CD4-positive, CD25-positive, alpha-beta regulatory T cell (primary cell): Measurements from ENCODE around the gene OR8G5. TPM values are rescaled to one million over a fixed set of nuclear protein-coding genes. Genes with fewer than 3 reads are reported as not detected.

Experiments
- ATAC-seq, 2 donors: fragments of 150-1000 bp; cut with Tn5 transposase; one replicate each; pipeline ENCODE4 v1.10.0; 2021; ENCODE audit warnings: low read depth in 2 of 2, moderate number of reproducible peaks in 2 of 2, moderate library complexity in 1 of 2
- DNase-seq, 3 donors: peaks; one replicate each; pipeline versions ENCODE4 v3.0.0 to v3.0.0-alpha.2; 2012 to 2022; ENCODE audit warnings: mixed read lengths in 1 of 3
- H3K27ac ChIP-seq: one replicate; pipeline ENCODE4 v1.7.0; 2013; ENCODE audit warnings: mild to moderate bottlenecking, low read length; ENCODE audit not compliant: insufficient read depth, poor library complexity, severe bottlenecking
- H3K27me3 ChIP-seq: one replicate; pipeline ENCODE4 v1.7.0; 2013; ENCODE audit warnings: low read length; ENCODE audit not compliant: control insufficient read depth, insufficient read depth
- H3K36me3 ChIP-seq: one replicate; pipeline ENCODE4 v1.7.0; 2013; ENCODE audit warnings: mild to moderate bottlenecking, low read length, moderate library complexity; ENCODE audit not compliant: control insufficient read depth, insufficient read depth
- H3K4me1 ChIP-seq: 2 replicates; pipeline ENCODE4 v1.7.0; 2013; ENCODE audit warnings: mild to moderate bottlenecking, low read length; ENCODE audit not compliant: insufficient read depth, control insufficient read depth, poor library complexity, severe bottlenecking
- H3K4me3 ChIP-seq: one replicate; pipeline ENCODE4 v1.7.0; 2013; ENCODE audit warnings: low read depth, mild to moderate bottlenecking, low read length, moderate library complexity
- H3K9me3 ChIP-seq, 2 experiments: 1 replicate in 1 of 2; 2 replicates in 1 of 2; pipeline ENCODE4 v1.7.0; 2013; ENCODE audit warnings: low read length in 2 of 2, mild to moderate bottlenecking in 1 of 2, moderate library complexity in 1 of 2; ENCODE audit not compliant: control insufficient read depth in 2 of 2
- H3K27ac Mint-ChIP-seq, 3 donors: one replicate each; pipeline ENCODE4 v1.8.0; 2020 to 2022; ENCODE audit warnings: mild to moderate bottlenecking in 3 of 3, mixed read lengths in 3 of 3, moderate library complexity in 2 of 3
- H3K27me3 Mint-ChIP-seq: one replicate; pipeline ENCODE4 v1.8.0; 2022; ENCODE audit warnings: mild to moderate bottlenecking, mixed read lengths
- H3K36me3 Mint-ChIP-seq: one replicate; pipeline ENCODE4 v1.8.0; 2020; ENCODE audit warnings: mixed read lengths
- H3K4me1 Mint-ChIP-seq, 4 donors: one replicate each; pipeline ENCODE4 v1.8.0; 2020 to 2022; ENCODE audit warnings: mixed read lengths in 4 of 4, mild to moderate bottlenecking in 1 of 4
- H3K4me3 Mint-ChIP-seq, 4 donors: one replicate each; pipeline ENCODE4 v1.8.0; 2020 to 2022; ENCODE audit warnings: mild to moderate bottlenecking in 4 of 4, mixed read lengths in 4 of 4, moderate library complexity in 3 of 4
- H3K9me3 Mint-ChIP-seq, 7 donors: one replicate each; pipeline ENCODE4 v1.8.0; 2020 to 2022; ENCODE audit warnings: mixed read lengths in 7 of 7, mild to moderate bottlenecking in 3 of 7, moderate library complexity in 2 of 7
- polyA plus RNA-seq, 4 donors: library from polyadenylated mRNA; unstranded; fragments of 300-500 nt; fragmentation: Illumina TruSeq; gene quantifications; one replicate each; pipeline ENCODE4 v1.2.3, GENCODE V29; 2021
- total RNA-seq: library from RNA; stranded (reverse); gene quantifications from one replicate; pipeline ENCODE4 v1.2.3, GENCODE V29; 2022

Gene OR8G5
- total and polyA plus RNA-seq, 5 donors from 2014 or later = not detected

DNA sequence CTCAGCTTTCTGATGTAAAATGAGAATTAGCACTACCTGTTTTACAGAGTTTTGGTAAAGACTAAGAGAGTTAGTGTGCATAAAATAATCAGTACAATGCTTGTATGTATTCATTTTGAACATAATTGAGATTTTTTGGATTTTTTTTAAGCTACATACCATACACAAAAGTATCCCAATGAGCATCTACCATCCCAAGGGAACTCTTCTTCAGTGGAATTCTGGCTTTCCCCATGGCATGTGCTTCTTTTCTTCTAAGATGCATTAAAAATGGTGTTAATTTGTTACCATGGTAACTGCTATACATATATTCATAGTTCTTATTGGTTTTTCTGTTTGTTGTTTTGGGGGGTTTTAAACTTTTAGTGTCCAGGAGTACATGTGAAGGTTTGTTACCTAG is 39.8 kb downstream of the OR8G5 start:
- DNase-seq (no peak), ATAC-seq (no peak)
- H3K4me1 Mint-ChIP-seq = no peaks in the 10 kb centered on the region
- Histone ChIP-seq H3K27ac (no peak overlapping the region), H3K27me3 (no peaks in the 10 kb centered on the region), H3K4me1 (no peaks in the 10 kb centered on the region), H3K9me3 (no peaks in the 10 kb centered on the region), H3K4me3 (no peak overlapping the region), H3K36me3 (no peaks in the 10 kb centered on the region)
- peaks cover 0 to 7% (median 3%) of the 10 kb centered on the region in 7 donors for H3K9me3 Mint-ChIP-seq
- no peaks in the 10 kb centered on the region for H3K36me3 Mint-ChIP-seq
- H3K27me3 Mint-ChIP-seq = no peaks in the 10 kb centered on the region
- no peak overlapping the region for H3K4me3 Mint-ChIP-seq
- H3K27ac Mint-ChIP-seq = no peak overlapping the region

DNA sequence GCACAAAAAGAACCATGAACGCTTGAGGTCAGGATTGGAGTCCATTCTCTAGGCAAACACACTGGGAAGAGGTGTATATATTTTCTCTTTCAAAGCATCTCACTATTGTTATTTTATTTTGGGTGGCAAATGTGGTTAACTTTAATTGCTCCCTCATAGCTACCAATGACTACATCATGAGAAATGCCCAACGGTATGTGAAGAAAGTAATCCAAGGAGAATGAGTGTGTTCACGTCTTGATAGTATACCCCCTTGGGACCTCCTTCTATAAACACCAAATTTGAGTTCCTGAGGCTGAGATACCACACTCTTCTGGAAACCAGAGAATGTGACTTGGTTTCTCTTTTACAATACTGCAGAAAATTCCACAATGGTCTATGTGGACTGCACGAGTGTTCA is 41.7 kb downstream of the OR8G5 start:
- Histone ChIP-seq H3K4me3 (no peak overlapping the region), H3K27ac (no peak overlapping the region), H3K27me3 (no peaks in the 10 kb centered on the region), H3K4me1 (no peaks in the 10 kb centered on the region), H3K9me3 (no peaks in the 10 kb centered on the region), H3K36me3 (no peaks in the 10 kb centered on the region)
- Mint-ChIP-seq H3K4me3 (no peak overlapping the region), H3K27ac (no peak overlapping the region), H3K9me3 (peaks cover 0 to 3% (median 0%) of the 10 kb centered on the region in 7 donors), H3K4me1 (no peaks in the 10 kb centered on the region), H3K36me3 (no peaks in the 10 kb centered on the region), H3K27me3 (no peaks in the 10 kb centered on the region)
- DNase-seq (no peak), ATAC-seq (no peak)

DNA sequence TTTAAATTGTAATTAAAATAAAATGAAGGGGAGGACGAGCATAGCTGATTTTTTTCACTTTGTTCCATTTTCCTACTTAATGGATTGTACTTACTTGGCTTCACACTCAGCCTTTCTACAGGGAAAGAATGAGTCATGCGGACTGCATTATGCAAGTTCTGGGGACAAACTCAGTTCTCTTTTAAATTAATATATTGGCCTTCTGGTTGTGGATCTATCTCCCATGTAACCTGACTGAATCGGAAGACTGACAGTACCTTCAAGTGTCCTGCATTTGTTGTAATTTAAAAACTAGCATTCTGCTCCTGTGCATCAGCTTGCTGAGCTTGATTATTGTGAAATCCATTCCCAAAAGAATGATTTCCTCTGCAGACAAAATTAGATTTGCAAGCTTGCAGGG is 45.4 kb downstream of the OR8G5 start:
- H3K27ac ChIP-seq = no peak overlapping the region
- ATAC-seq (no peak), DNase-seq (no peak)
- Mint-ChIP-seq H3K36me3 (no peaks in the 10 kb centered on the region), H3K4me3 (no peak overlapping the region), H3K27me3 (peaks cover 7% of the 10 kb centered on the region), H3K27ac (no peak overlapping the region), H3K4me1 (no peaks in the 10 kb centered on the region), H3K9me3 (peaks cover 0 to 3% (median 0%) of the 10 kb centered on the region in 7 donors)
- no peaks in the 10 kb centered on the region for H3K27me3 ChIP-seq
- H3K9me3 ChIP-seq = no peaks in the 10 kb centered on the region
- H3K4me3 ChIP-seq = no peak overlapping the region
- H3K4me1 ChIP-seq = no peaks in the 10 kb centered on the region
- no peaks in the 10 kb centered on the region for H3K36me3 ChIP-seq

DNA sequence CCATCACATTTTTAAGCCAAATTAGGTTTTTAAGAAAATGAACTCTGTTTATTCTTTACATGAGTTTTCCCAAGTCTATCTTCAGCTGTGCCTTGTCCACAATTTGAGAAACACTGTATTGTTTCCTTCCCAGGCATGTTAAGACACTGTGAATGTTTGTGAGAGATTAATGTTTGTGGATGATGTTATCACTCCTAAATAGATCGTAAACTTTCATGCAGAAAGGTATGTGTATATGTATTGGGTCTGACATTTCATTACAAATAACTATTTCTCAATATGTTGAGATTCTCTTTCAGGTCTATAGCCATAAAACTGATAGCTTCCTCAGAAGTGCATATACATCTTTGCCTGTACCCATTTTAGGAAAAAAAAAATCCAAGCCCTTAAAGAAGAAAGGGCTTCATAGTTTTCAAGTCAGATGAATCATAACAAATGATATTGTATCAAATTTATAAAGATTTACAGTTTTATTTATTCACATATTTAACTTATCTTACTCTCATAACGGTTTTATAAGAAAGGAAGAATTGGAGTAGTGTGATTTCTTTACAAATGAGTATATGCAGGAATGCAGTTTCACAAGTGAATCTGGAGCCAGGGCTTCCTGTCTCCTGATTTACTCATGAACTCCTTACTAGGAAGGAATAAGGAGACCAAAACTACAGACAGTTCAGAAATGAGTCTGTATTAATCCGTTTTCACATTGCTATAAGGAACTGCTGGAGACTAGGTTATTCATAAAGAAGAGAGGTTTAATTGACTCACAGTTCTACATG is 46.4 kb downstream of the OR8G5 start:
- no peaks in the 10 kb centered on the region for H3K36me3 Mint-ChIP-seq
- DNase-seq = no peak
- H3K4me3 ChIP-seq = no peak overlapping the region
- H3K4me1 Mint-ChIP-seq = no peaks in the 10 kb centered on the region
- H3K36me3 ChIP-seq = no peaks in the 10 kb centered on the region
- H3K4me1 ChIP-seq = no peaks in the 10 kb centered on the region
- no peak overlapping the region for H3K27ac ChIP-seq
- H3K9me3 Mint-ChIP-seq = peaks cover 0 to 3% (median 0%) of the 10 kb centered on the region in 7 donors
- peaks cover 7% of the 10 kb centered on the region for H3K27me3 Mint-ChIP-seq
- H3K27ac Mint-ChIP-seq = no peak overlapping the region
- no peak for ATAC-seq
- H3K9me3 ChIP-seq = no peaks in the 10 kb centered on the region
- H3K27me3 ChIP-seq = no peaks in the 10 kb centered on the region
- no peak overlapping the region for H3K4me3 Mint-ChIP-seq

DNA sequence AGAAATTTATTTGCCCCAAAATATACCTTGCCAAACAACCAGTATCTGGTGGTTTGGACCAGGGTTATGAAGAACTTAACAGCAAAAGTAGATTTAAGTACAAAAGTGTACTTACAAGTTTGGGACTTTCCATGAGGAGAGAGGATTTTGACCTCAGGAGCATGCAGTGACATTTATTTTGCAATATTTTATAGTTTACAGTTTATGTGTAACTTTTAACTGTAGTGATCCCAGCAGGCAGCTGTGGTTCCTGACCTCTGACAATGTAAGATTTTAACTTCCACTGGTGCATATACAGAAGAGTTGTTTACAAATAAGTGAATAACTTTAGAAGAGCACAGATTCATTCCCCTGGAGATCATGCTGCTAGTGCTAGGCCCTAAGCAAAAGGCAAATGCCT is 50.9 kb downstream of the OR8G5 start:
- Mint-ChIP-seq H3K4me3 (no peak overlapping the region), H3K36me3 (no peaks in the 10 kb centered on the region), H3K9me3 (peaks cover 0 to 3% (median 0%) of the 10 kb centered on the region in 7 donors), H3K27me3 (peaks cover 11% of the 10 kb centered on the region), H3K27ac (no peak overlapping the region), H3K4me1 (no peaks in the 10 kb centered on the region)
- ATAC-seq (no peak), DNase-seq (no peak)
- Histone ChIP-seq H3K9me3 (no peaks in the 10 kb centered on the region), H3K27ac (no peak overlapping the region), H3K4me3 (no peak overlapping the region), H3K27me3 (no peaks in the 10 kb centered on the region), H3K36me3 (no peaks in the 10 kb centered on the region), H3K4me1 (no peaks in the 10 kb centered on the region)

DNA sequence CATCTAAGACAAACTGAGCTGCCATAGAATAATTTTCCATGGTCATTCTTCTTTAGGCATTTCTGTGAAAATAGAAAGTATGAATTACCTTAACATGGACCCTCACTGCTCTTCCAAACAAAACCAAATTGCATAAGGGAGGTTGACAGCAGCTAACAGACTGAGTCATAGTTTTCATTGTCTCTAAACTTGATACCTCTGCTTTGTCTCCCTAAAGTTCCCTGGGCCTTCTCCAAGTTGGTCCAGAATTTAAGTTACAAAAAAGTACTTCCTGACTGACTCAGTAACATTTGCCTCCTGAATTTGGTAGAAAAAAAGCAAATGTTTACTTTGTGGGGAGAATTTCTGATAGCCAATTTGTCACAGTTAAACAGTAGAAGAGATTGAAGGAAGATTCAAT is 54.5 kb downstream of the OR8G5 start:
- Histone ChIP-seq H3K27ac (no peak overlapping the region), H3K4me1 (no peaks in the 10 kb centered on the region), H3K4me3 (no peak overlapping the region), H3K9me3 (no peaks in the 10 kb centered on the region), H3K27me3 (no peaks in the 10 kb centered on the region), H3K36me3 (no peaks in the 10 kb centered on the region)
- Mint-ChIP-seq H3K27me3 (peaks cover 5% of the 10 kb centered on the region), H3K36me3 (no peaks in the 10 kb centered on the region), H3K4me1 (no peaks in the 10 kb centered on the region), H3K4me3 (no peak overlapping the region), H3K27ac (no peak overlapping the region), H3K9me3 (peaks cover 0 to 5% (median 0%) of the 10 kb centered on the region in 7 donors)
- no peak for ATAC-seq
- DNase-seq = no peak

DNA sequence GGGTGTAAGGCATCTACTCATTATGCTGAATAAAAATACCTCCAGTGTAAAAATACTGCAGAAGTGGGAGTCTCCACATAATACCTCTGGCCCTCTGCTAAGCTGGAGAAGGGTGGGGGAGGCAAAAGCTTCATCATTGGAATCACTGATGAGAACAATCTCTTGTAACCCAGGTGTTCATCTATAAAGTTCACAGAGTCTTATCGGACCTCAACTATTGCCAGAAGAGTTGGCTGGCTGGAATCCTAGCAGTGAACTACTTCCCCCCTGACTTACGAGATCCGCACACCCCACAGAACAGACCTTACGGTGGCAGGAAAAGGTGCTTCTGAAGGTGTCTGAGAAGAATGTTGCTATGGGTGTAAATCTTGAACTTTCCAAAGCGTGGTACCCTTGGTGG is 55.1 kb downstream of the OR8G5 start:
- no peaks in the 10 kb centered on the region for H3K27me3 ChIP-seq
- H3K27ac ChIP-seq = no peak overlapping the region
- DNase-seq = no peak
- H3K4me3 ChIP-seq = no peak overlapping the region
- Mint-ChIP-seq H3K36me3 (no peaks in the 10 kb centered on the region), H3K9me3 (peaks cover 0 to 5% (median 0%) of the 10 kb centered on the region in 7 donors), H3K27me3 (peaks cover 4% of the 10 kb centered on the region), H3K27ac (no peak overlapping the region), H3K4me3 (no peak overlapping the region), H3K4me1 (no peaks in the 10 kb centered on the region)
- H3K4me1 ChIP-seq = no peaks in the 10 kb centered on the region
- no peaks in the 10 kb centered on the region for H3K36me3 ChIP-seq
- no peaks in the 10 kb centered on the region for H3K9me3 ChIP-seq
- no peak for ATAC-seq

DNA sequence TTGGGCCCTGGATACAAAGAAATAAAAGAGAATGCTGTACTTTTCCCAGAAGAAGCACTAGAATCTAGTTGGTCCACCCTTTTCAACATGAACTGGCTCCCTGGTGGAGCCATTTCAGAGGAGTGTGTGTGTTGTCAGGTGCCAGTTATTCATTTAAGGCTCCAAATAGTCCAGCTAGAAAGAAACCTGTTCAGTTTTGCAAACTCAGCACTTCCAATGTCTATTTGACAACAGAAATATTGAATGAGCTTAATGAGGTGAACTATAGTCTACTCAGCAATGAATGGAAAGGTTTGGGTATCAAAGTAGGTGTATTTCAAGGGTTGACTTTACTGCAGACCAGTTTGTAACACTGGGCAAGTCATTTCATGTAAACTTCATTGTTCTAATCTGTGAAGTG is 55.5 kb downstream of the OR8G5 start:
- ATAC-seq (no peak), DNase-seq (no peak)
- H3K27ac ChIP-seq = no peak overlapping the region
- no peaks in the 10 kb centered on the region for H3K9me3 ChIP-seq
- no peaks in the 10 kb centered on the region for H3K27me3 ChIP-seq
- peaks cover 0 to 5% (median 0%) of the 10 kb centered on the region in 7 donors for H3K9me3 Mint-ChIP-seq
- H3K4me1 ChIP-seq = no peaks in the 10 kb centered on the region
- no peaks in the 10 kb centered on the region for H3K4me1 Mint-ChIP-seq
- H3K4me3 ChIP-seq = no peak overlapping the region
- no peaks in the 10 kb centered on the region for H3K36me3 ChIP-seq
- no peaks in the 10 kb centered on the region for H3K36me3 Mint-ChIP-seq
- no peak overlapping the region for H3K4me3 Mint-ChIP-seq
- peaks cover 4% of the 10 kb centered on the region for H3K27me3 Mint-ChIP-seq
- H3K27ac Mint-ChIP-seq = no peak overlapping the region
